PC-9 (cell line): ENCODE measurements around the gene KPRP. TPM values are rescaled to one million over a fixed set of nuclear protein-coding genes. Genes with fewer than 3 reads are reported as not detected.
A peak's percentile ranks its signal among the peaks of the same experiment; 100 is the strongest.

Experiments
- BruUV-seq: library from RNA; stranded (reverse); fragments of 400-500 nt; replicated peaks from 2 replicates; lab custom pipeline; 2021; lab: Mats Ljungman, UMichigan
- CTCF ChIA-PET: fragments of 300-600 bp; sonication (Branson Sonifier 250); formaldehyde crosslinking; loops from one replicate; lab custom pipeline; 2022; ENCODE audit warnings: antibody characterized with exemption; lab: Charles Lee
- POLR2A ChIA-PET: fragments of 300-600 bp; sonication (Branson Sonifier 250); formaldehyde crosslinking; loops from one replicate; lab custom pipeline; 2022; ENCODE audit warnings: antibody characterized with exemption; ENCODE audit not compliant: unreplicated experiment; lab: Charles Lee
- DNase-seq, 2 experiments: peaks; one replicate each; pipeline versions ENCODE4 v3.0.0 to v3.0.0-alpha.2; 2015 to 2022; ENCODE audit warnings: mixed read lengths in 1 of 2
- H2AFZ ChIP-seq: fragments of 200-600 bp; sonication (generic); 2 replicates; pipeline ENCODE4 v1.8.1; 2017; ENCODE audit warnings: antibody characterized with exemption
- H3F3A ChIP-seq: fragments of 200-600 bp; sonication (generic); 2 replicates; pipeline ENCODE4 v1.8.1; 2017; ENCODE audit warnings: antibody characterized with exemption, mild to moderate bottlenecking, low read depth; ENCODE audit not compliant: insufficient read depth
- H3K27ac ChIP-seq: fragments of 200-600 bp; sonication (generic); 2 replicates; pipeline ENCODE4 v1.6.1; 2016; ENCODE audit warnings: mixed run types
- H3K27me3 ChIP-seq: fragments of 200-600 bp; sonication (generic); 2 replicates; pipeline ENCODE4 v1.6.1; 2016; ENCODE audit warnings: low read depth, mixed run types; ENCODE audit not compliant: insufficient read depth
- H3K36me3 ChIP-seq: fragments of 200-600 bp; sonication (generic); 2 replicates; pipeline ENCODE4 v1.6.1; 2016; ENCODE audit warnings: low read depth, mixed run types
- H3K4me1 ChIP-seq: fragments of 200-600 bp; sonication (generic); replicated peaks from 2 replicates; pipeline ENCODE4 v1.6.1; 2016; ENCODE audit warnings: mixed run types; ENCODE audit not compliant: insufficient read depth
- H3K4me2 ChIP-seq: fragments of 200-600 bp; sonication (generic); 2 replicates; pipeline ENCODE4 v1.6.1; 2017; ENCODE audit warnings: mixed run types
- H3K4me3 ChIP-seq: fragments of 200-600 bp; sonication (generic); 2 replicates; pipeline ENCODE4 v1.6.1; 2016; ENCODE audit warnings: mixed run types
- H3K79me2 ChIP-seq: fragments of 200-600 bp; sonication (generic); 2 replicates; pipeline ENCODE4 v1.6.1; 2017; ENCODE audit warnings: low read depth, mixed run types
- H3K9me2 ChIP-seq: fragments of 200-600 bp; sonication (generic); 2 replicates; pipeline ENCODE4 v1.8.1; 2017; ENCODE audit warnings: mild to moderate bottlenecking; ENCODE audit not compliant: insufficient read depth
- H3K9me3 ChIP-seq: fragments of 200-600 bp; sonication (generic); 2 replicates; pipeline ENCODE4 v1.8.1; 2016; ENCODE audit warnings: low read depth; ENCODE audit not compliant: insufficient read depth
- H4K20me1 ChIP-seq: fragments of 200-600 bp; sonication (generic); 2 replicates; pipeline ENCODE4 v1.8.1; 2017; ENCODE audit not compliant: insufficient read depth
- EZH2 ChIP-seq: fragments of 200-600 bp; sonication (generic); IDR thresholded peaks from 2 replicates; pipeline ENCODE4 v1.8.0; 2017; ENCODE audit warnings: antibody characterized with exemption, low read depth
- intact Hi-C: fragments of 100-400 bp; cut with micrococcal nuclease; formaldehyde crosslinking; loops from one replicate; pipeline ENCODE4 v1.10.0; 2022; ENCODE audit not compliant: unreplicated experiment
- total RNA-seq: library from RNA; stranded (reverse); gene quantifications from 2 replicates; pipeline ENCODE4 v1.2.3, GENCODE V29; 2021
- TF ChIP-seq, protein P1 (sequence below): fragments of 200-600 bp; sonication (generic); conservative IDR thresholded peaks from 2 replicates; pipeline ENCODE4 v1.6.1; 2017; ENCODE audit warnings: mixed run types, antibody characterized with exemption, mild to moderate bottlenecking, moderate library complexity

KPRP gene
- total RNA-seq, 1 experiment from 2014 or later: not detected

DNA sequence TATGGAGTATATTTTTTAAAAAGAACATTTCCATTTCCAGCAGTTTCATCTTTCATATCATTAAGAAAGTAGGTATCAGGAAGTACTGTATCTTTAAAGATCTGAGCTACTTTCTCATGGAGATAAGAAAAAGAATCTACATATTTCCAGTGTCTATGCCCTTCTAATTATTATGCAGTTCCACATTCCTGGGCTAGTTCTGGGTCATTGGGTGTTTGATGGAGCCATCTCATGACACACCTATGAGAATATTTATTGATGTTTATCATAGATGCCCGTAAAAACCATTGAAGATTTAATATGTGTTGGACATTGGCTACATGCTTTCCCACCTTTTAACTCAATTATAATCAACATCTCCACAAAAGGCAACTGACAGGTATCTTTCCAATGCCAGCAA lies 28.8 kb upstream of the KPRP start:
- ChIA-PET POLR2A (no interaction called here), CTCF (no interaction called here)
- no peaks in the 10 kb centered on the region for H3K4me1 ChIP-seq
- no peak overlapping the region for H3K4me3 ChIP-seq
- no peaks in the 10 kb centered on the region for H3K9me2 ChIP-seq
- TF ChIP-seq, protein P1, sequence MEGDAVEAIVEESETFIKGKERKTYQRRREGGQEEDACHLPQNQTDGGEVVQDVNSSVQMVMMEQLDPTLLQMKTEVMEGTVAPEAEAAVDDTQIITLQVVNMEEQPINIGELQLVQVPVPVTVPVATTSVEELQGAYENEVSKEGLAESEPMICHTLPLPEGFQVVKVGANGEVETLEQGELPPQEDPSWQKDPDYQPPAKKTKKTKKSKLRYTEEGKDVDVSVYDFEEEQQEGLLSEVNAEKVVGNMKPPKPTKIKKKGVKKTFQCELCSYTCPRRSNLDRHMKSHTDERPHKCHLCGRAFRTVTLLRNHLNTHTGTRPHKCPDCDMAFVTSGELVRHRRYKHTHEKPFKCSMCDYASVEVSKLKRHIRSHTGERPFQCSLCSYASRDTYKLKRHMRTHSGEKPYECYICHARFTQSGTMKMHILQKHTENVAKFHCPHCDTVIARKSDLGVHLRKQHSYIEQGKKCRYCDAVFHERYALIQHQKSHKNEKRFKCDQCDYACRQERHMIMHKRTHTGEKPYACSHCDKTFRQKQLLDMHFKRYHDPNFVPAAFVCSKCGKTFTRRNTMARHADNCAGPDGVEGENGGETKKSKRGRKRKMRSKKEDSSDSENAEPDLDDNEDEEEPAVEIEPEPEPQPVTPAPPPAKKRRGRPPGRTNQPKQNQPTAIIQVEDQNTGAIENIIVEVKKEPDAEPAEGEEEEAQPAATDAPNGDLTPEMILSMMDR: no peak
- no peak for TF ChIP-seq EZH2
- H2AFZ ChIP-seq: no peak overlapping the region
- no peaks in the 10 kb centered on the region for H3K36me3 ChIP-seq
- H3K9me3 ChIP-seq: no peaks in the 10 kb centered on the region
- H3K27ac ChIP-seq: no peak overlapping the region
- intact Hi-C loops: no loop called here
- no TSS peak for BruUV-seq
- no peaks in the 10 kb centered on the region for H4K20me1 ChIP-seq
- H3K4me2 ChIP-seq: no peak overlapping the region
- H3K79me2 ChIP-seq: no peaks in the 10 kb centered on the region
- H3K27me3 ChIP-seq: peaks cover 32% of the 10 kb centered on the region; the same call in 1 of the 2 replicates
- DNase-seq: no peak
- H3F3A ChIP-seq: no peaks in the 10 kb centered on the region

DNA sequence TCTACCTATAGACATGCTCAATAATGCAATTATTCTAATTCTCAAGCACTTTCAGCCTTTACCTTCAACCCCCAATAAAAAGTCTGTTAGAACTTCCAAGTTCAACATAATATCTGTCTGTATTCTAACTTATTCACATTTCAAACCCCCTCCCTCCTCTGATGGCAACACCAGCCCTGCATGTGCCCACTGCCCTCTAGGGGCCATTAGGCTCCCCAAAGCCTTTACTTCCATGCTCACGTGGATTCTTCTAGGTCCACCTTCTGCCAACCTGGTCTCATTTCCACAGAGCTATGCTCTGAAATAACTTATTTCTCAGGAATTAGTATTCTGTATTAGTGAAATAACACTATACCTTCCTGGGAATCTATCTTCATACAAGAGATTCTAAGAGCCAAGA lies 22.2 kb upstream of the KPRP start:
- no peak for TF ChIP-seq EZH2
- TF ChIP-seq, protein P1: peak; percentile 29; the same call in 1 of the 2 replicates
- intact Hi-C loops: no loop called here
- no TSS peak for BruUV-seq
- H2AFZ ChIP-seq: no peak overlapping the region
- H4K20me1 ChIP-seq: no peaks in the 10 kb centered on the region
- no peak overlapping the region for H3K4me3 ChIP-seq
- H3K4me1 ChIP-seq: no peaks in the 10 kb centered on the region
- no peak overlapping the region for H3K27ac ChIP-seq
- H3K9me3 ChIP-seq: no peaks in the 10 kb centered on the region
- H3F3A ChIP-seq: no peaks in the 10 kb centered on the region
- 0 out of 2 replicates have a peak, but pooled peaks cover 5% of the 10 kb centered on the region for H3K27me3 ChIP-seq
- H3K9me2 ChIP-seq: no peaks in the 10 kb centered on the region
- H3K79me2 ChIP-seq: no peaks in the 10 kb centered on the region
- no peak for DNase-seq
- H3K36me3 ChIP-seq: no peaks in the 10 kb centered on the region
- H3K4me2 ChIP-seq: no peak overlapping the region
- ChIA-PET CTCF (no interaction called here), POLR2A (no interaction called here)

DNA sequence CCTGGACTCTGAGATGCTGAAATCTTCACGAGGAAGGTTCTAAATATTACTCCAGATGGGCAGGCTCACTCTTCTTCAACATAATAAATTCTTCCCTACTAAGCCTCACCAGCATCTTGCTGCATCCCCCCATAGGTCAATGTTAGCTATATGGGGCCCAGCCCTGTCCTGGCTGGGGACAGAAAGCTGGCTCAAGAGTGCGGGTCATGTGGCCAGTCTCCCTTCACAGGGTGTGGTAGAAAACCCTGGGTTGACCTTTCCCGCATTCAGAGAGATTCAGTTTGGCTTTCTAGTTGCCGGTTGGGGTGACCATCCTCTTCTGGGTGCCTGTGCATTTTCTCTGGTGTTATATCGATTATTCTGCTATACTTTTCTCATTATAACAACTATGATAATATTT lies 19.8 kb upstream of the KPRP start:
- no peaks in the 10 kb centered on the region for H3K4me1 ChIP-seq
- CTCF ChIA-PET: no interaction called here
- no TSS peak for BruUV-seq
- H3K27me3 ChIP-seq: 0 out of 2 replicates have a peak, but pooled peaks cover 1% of the 10 kb centered on the region
- POLR2A ChIA-PET: no interaction called here
- H3F3A ChIP-seq: no peaks in the 10 kb centered on the region
- H3K4me2 ChIP-seq: no peak overlapping the region
- no peak for DNase-seq
- H3K36me3 ChIP-seq: no peaks in the 10 kb centered on the region
- intact Hi-C loops: no loop called here
- no peak overlapping the region for H3K4me3 ChIP-seq
- H4K20me1 ChIP-seq: no peaks in the 10 kb centered on the region
- no peaks in the 10 kb centered on the region for H3K9me3 ChIP-seq
- TF ChIP-seq, protein P1: no peak
- TF ChIP-seq EZH2: no peak
- H3K79me2 ChIP-seq: no peaks in the 10 kb centered on the region
- no peak overlapping the region for H3K27ac ChIP-seq
- no peaks in the 10 kb centered on the region for H3K9me2 ChIP-seq
- no peak overlapping the region for H2AFZ ChIP-seq
